HG03558 (cell line): ENCODE results near the gene ARHGEF16.

ENCODE experiments used
- ATAC-seq: cut with Tn5 transposase; IDR thresholded peaks from one replicate; pipeline ENCODE4 v1.9.1; 2021; ENCODE audit warnings: moderate number of reproducible peaks; ENCODE audit not compliant: unreplicated experiment; ENCODE audit errors: extremely low read depth

ARHGEF16 gene

GRCh38 chr1:3454811-3455618 lies 550 bp downstream of the ARHGEF16 start:
- ATAC-seq = no peak

GRCh38 chr1:3455670-3456448 lies 1.4 kb downstream of the ARHGEF16 start:
- no peak for ATAC-seq

- ATAC-seq = no peak
Observed at GRCh38 chr1:3456449-3456963, 2.0 kb downstream of the ARHGEF16 start.

GRCh38 chr1:3456964-3457909 lies 2.8 kb downstream of the ARHGEF16 start:
- no peak for ATAC-seq

GRCh38 chr1:3457910-3458883 lies 3.7 kb downstream of the ARHGEF16 start:
- no peak for ATAC-seq

GRCh38 chr1:3459051-3459908 lies 4.8 kb downstream of the ARHGEF16 start:
- ATAC-seq = no peak

- no peak for ATAC-seq
Observed at GRCh38 chr1:3459940-3460671, 5.6 kb downstream of the ARHGEF16 start.

GRCh38 chr1:3460672-3461131 lies 6.2 kb downstream of the ARHGEF16 start:
- ATAC-seq = no peak

- ATAC-seq = no peak
Observed at GRCh38 chr1:3461238-3461933, 6.9 kb downstream of the ARHGEF16 start.

GRCh38 chr1:3461934-3462275 lies 7.4 kb downstream of the ARHGEF16 start:
- ATAC-seq = no peak

- no peak for ATAC-seq
Observed at GRCh38 chr1:3462356-3463012, 8.0 kb downstream of the ARHGEF16 start.

- no peak for ATAC-seq
Observed at GRCh38 chr1:3463013-3463385, 8.5 kb downstream of the ARHGEF16 start.

GRCh38 chr1:3463408-3463863 lies 9.0 kb downstream of the ARHGEF16 start:
- no peak for ATAC-seq

- ATAC-seq = no peak
Observed at GRCh38 chr1:3463891-3464648, 9.6 kb downstream of the ARHGEF16 start.

GRCh38 chr1:3464649-3465025 lies 10.2 kb downstream of the ARHGEF16 start:
- no peak for ATAC-seq
